BLaER1 treated with 17β-estradiol and CSF1 and Interleukin-3, amounts not matched to agents 10 nM and 100 nM (cell line): ENCODE measurements around the gene FAHD2A.

Experiments used
- H3K27ac ChIP-seq, 11 experiments: shearing (Covaris generic); formaldehyde crosslinking; 2 replicates each; pipeline ENCODE4 v1.8.1; 2022
- H3K27me3 ChIP-seq, 11 experiments: shearing (Covaris generic); formaldehyde crosslinking; 2 replicates each; pipeline ENCODE4 v1.8.1; 2022
- H3K36me3 ChIP-seq, 11 experiments: shearing (Covaris generic); formaldehyde crosslinking; 2 replicates each; pipeline ENCODE4 v1.8.1; 2022
- H3K4me1 ChIP-seq, 10 experiments: shearing (Covaris generic); formaldehyde crosslinking; 2 replicates each; pipeline ENCODE4 v1.8.1; 2022
- H3K4me2 ChIP-seq, 11 experiments: shearing (Covaris generic); formaldehyde crosslinking; 2 replicates each; pipeline ENCODE4 v1.8.1; 2022
- H3K4me3 ChIP-seq, 10 experiments: shearing (Covaris generic); formaldehyde crosslinking; 2 replicates each; pipeline ENCODE4 v1.8.1; 2022
- H3K9ac ChIP-seq, 11 experiments: shearing (Covaris generic); formaldehyde crosslinking; 2 replicates each; pipeline ENCODE4 v1.8.1; 2022
- H3K9me3 ChIP-seq, 11 experiments: shearing (Covaris generic); formaldehyde crosslinking; replicated peaks in 1 of 11; 2 replicates each; pipeline ENCODE4 v1.8.1; 2022
- H4K20me1 ChIP-seq, 11 experiments: shearing (Covaris generic); formaldehyde crosslinking; 2 replicates each; pipeline ENCODE4 v1.8.1; 2022
- Cebpa-rat ChIP-seq, 11 experiments: shearing (Covaris generic); IDR thresholded peaks; 2 replicates each; pipeline ENCODE4 v1.8.1; 2022

Gene FAHD2A

GRCh38 chr2:95357717-95358280 is 44.7 kb upstream of the FAHD2A start:
- Histone ChIP-seq H4K20me1 (no peaks in the 10 kb centered on the region), H3K27me3 (no peaks in the 10 kb centered on the region), H3K9ac (no peak overlapping the region), H3K9me3 (peaks cover 0 to 11% (median 5%) of the 10 kb centered on the region in 11 experiments; a peak in 9 of 22 replicates), H3K4me3 (no peak overlapping the region), H3K36me3 (no peaks in the 10 kb centered on the region), H3K27ac (no peak overlapping the region), H3K4me2 (no peak overlapping the region), H3K4me1 (0 out of 20 replicates have a peak, but pooled peaks cover 0 to 7% (median 0%) of the 10 kb centered on the region in 10 experiments)
- TF ChIP-seq Cebpa-rat (IDR thresholded peaks at IDR 0.05), result no peak

GRCh38 chr2:95359031-95359430 is 43.5 kb upstream of the FAHD2A start:
- Histone ChIP-seq H3K27ac (no peak overlapping the region), H3K4me3 (no peak overlapping the region), H3K36me3 (no peaks in the 10 kb centered on the region), H3K4me2 (no peak overlapping the region), H3K4me1 (no peaks in the 10 kb centered on the region), H3K27me3 (no peaks in the 10 kb centered on the region), H3K9ac (no peak overlapping the region), H3K9me3 (peaks cover 0 to 11% (median 5%) of the 10 kb centered on the region in 11 experiments; a peak in 9 of 22 replicates), H4K20me1 (no peaks in the 10 kb centered on the region)
- no peak for TF ChIP-seq Cebpa-rat (IDR thresholded peaks at IDR 0.05)

- TF ChIP-seq Cebpa-rat (IDR thresholded peaks at IDR 0.05), result no peak
- Histone ChIP-seq H3K9ac (no peak overlapping the region), H3K4me3 (no peak overlapping the region), H3K4me2 (no peak overlapping the region), H3K4me1 (no peaks in the 10 kb centered on the region), H3K27ac (no peak overlapping the region), H4K20me1 (no peaks in the 10 kb centered on the region), H3K27me3 (no peaks in the 10 kb centered on the region), H3K36me3 (no peaks in the 10 kb centered on the region), H3K9me3 (peaks cover 0 to 11% (median 5%) of the 10 kb centered on the region in 11 experiments; a peak in 9 of 22 replicates)
Measured at GRCh38 chr2:95359501-95359930, 43.0 kb upstream of the FAHD2A start.

GRCh38 chr2:95361216-95361980 is 41.1 kb upstream of the FAHD2A start:
- H3K9me3 ChIP-seq, result peaks cover 0 to 8% (median 5%) of the 10 kb centered on the region in 11 experiments; a peak in 9 of 22 replicates
- no peak overlapping the region for H3K9ac ChIP-seq

GRCh38 chr2:95362486-95362885 is 40.0 kb upstream of the FAHD2A start:
- H3K27me3 ChIP-seq, result no peaks in the 10 kb centered on the region
- no peaks in the 10 kb centered on the region for H3K36me3 ChIP-seq
- H3K4me3 ChIP-seq, result no peak overlapping the region
- no peak for TF ChIP-seq Cebpa-rat (IDR thresholded peaks at IDR 0.05)
- H3K27ac ChIP-seq, result no peak overlapping the region
- no peak overlapping the region for H3K9ac ChIP-seq
- no peaks in the 10 kb centered on the region for H3K4me1 ChIP-seq
- no peaks in the 10 kb centered on the region for H4K20me1 ChIP-seq
- H3K4me2 ChIP-seq, result no peak overlapping the region
- no peaks in the 10 kb centered on the region for H3K9me3 ChIP-seq

More at GRCh38 chr2:95361216-95361980, 41.1 kb upstream of the FAHD2A start:
- no peak overlapping the region for H3K4me2 ChIP-seq
- H3K4me1 ChIP-seq, result no peaks in the 10 kb centered on the region
- H4K20me1 ChIP-seq, result no peaks in the 10 kb centered on the region
- H3K4me3 ChIP-seq, result no peak overlapping the region
- no peaks in the 10 kb centered on the region for H3K36me3 ChIP-seq
- no peak overlapping the region for H3K27ac ChIP-seq
- TF ChIP-seq Cebpa-rat (IDR thresholded peaks at IDR 0.05), result no peak
- H3K27me3 ChIP-seq, result no peaks in the 10 kb centered on the region

- no peak overlapping the region for H3K4me2 ChIP-seq
- H3K4me3 ChIP-seq, result no peak overlapping the region
- H3K4me1 ChIP-seq, result no peaks in the 10 kb centered on the region
- no peak overlapping the region for H3K27ac ChIP-seq
- H3K9ac ChIP-seq, result no peak overlapping the region
- TF ChIP-seq Cebpa-rat (IDR thresholded peaks at IDR 0.05), result no peak
- no peaks in the 10 kb centered on the region for H3K27me3 ChIP-seq
- no peaks in the 10 kb centered on the region for H3K36me3 ChIP-seq
- H3K9me3 ChIP-seq, result peaks cover 0 to 5% (median 0%) of the 10 kb centered on the region in 11 experiments; a peak in 3 of 22 replicates
- no peaks in the 10 kb centered on the region for H4K20me1 ChIP-seq
Measured at GRCh38 chr2:95366514-95366913, 36.0 kb upstream of the FAHD2A start.

- no peaks in the 10 kb centered on the region for H3K36me3 ChIP-seq
- TF ChIP-seq Cebpa-rat (IDR thresholded peaks at IDR 0.05), result no peak
- no peaks in the 10 kb centered on the region; a peak in 1 of 22 replicates for H4K20me1 ChIP-seq
- no peak overlapping the region for H3K27ac ChIP-seq
- H3K4me1 ChIP-seq, result peaks cover 0 to 13% (median 7%) of the 10 kb centered on the region in 10 experiments; a peak in 10 of 20 replicates
- no peaks in the 10 kb centered on the region for H3K27me3 ChIP-seq
- no peak overlapping the region for H3K4me2 ChIP-seq
- H3K9ac ChIP-seq, result no peak overlapping the region
- no peak overlapping the region for H3K4me3 ChIP-seq
- peaks cover 0 to 5% (median 0%) of the 10 kb centered on the region in 11 experiments; a peak in 3 of 22 replicates for H3K9me3 ChIP-seq
Measured at GRCh38 chr2:95372216-95372829, 30.2 kb upstream of the FAHD2A start.

- no peak for TF ChIP-seq Cebpa-rat (IDR thresholded peaks at IDR 0.05)
- Histone ChIP-seq H3K4me1 (peaks cover 0 to 13% (median 7%) of the 10 kb centered on the region in 10 experiments; a peak in 10 of 20 replicates), H3K36me3 (no peaks in the 10 kb centered on the region), H3K4me2 (no peak overlapping the region), H3K27me3 (no peaks in the 10 kb centered on the region), H3K27ac (no peak overlapping the region), H3K9ac (no peak overlapping the region), H4K20me1 (no peaks in the 10 kb centered on the region; a peak in 1 of 22 replicates), H3K4me3 (no peak overlapping the region), H3K9me3 (peaks cover 0 to 5% (median 0%) of the 10 kb centered on the region in 11 experiments; a peak in 3 of 22 replicates)
Measured at GRCh38 chr2:95372845-95373244, 29.7 kb upstream of the FAHD2A start.

- no peak for TF ChIP-seq Cebpa-rat (IDR thresholded peaks at IDR 0.05)
- Histone ChIP-seq H3K4me2 (no peak overlapping the region), H3K9me3 (peaks cover 0 to 5% (median 0%) of the 10 kb centered on the region in 11 experiments; a peak in 3 of 22 replicates), H4K20me1 (no peaks in the 10 kb centered on the region; a peak in 1 of 22 replicates), H3K27me3 (no peaks in the 10 kb centered on the region), H3K4me1 (peaks cover 0 to 14% (median 9%) of the 10 kb centered on the region in 10 experiments; a peak in 11 of 20 replicates), H3K27ac (no peak overlapping the region), H3K4me3 (no peak overlapping the region), H3K9ac (no peak overlapping the region), H3K36me3 (no peaks in the 10 kb centered on the region)
Measured at GRCh38 chr2:95374029-95374428, 28.5 kb upstream of the FAHD2A start.
